H1 (cell line): ENCODE results near the gene AMOT. TPM values are rescaled to one million over a fixed set of nuclear protein-coding genes. Genes with fewer than 3 reads are reported as not detected.

Experiments
- polyA plus RNA-seq, 7 experiments: library from polyadenylated mRNA; depleted of rRNA in 3 of 7; stranded (reverse) in 5 of 7; unstranded in 2 of 7; fragments of >200 nt in 5 of 7; fragments of 200-250 nt in 2 of 7; gene quantifications; 1 replicate in 5 of 7; 2 replicates in 1 of 7; 4 replicates in 1 of 7; pipeline versions ENCODE4 v1.2.1 to v1.2.3, GENCODE V29; 2011 to 2013; ENCODE audit warnings: missing spikeins in 2 of 7, mixed read lengths in 2 of 7
- total RNA-seq: library from RNA; stranded (reverse); fragmentation: NEBNext Ultra II Directional; extraction: Animal tissue kit (Norgen Biotek cat#: 25700); gene quantifications from 2 replicates; pipeline ENCODE4 v1.2.1, GENCODE V29; 2021
- TF ChIP-seq, protein P1 (sequence below), 3 experiments: IDR thresholded peaks; 1 replicate in 2 of 3; 2 replicates in 1 of 3; pipeline versions ENCODE4 v1.5.1 to v1.6.1; 2011; ENCODE audit warnings: low read length in 3 of 3, mild to moderate bottlenecking in 3 of 3, inconsistent platforms in 2 of 3, low read depth in 1 of 3, moderate library complexity in 1 of 3; ENCODE audit not compliant: insufficient read depth in 1 of 3; ENCODE audit errors: control extremely low read depth in 1 of 3

The AMOT gene
- total and polyA plus RNA-seq, 2 of the 8 experiments (the other 6 are each of a cell fraction or from before 2014, with no cell fraction given): 2.3 to 7.1 TPM

DNA sequence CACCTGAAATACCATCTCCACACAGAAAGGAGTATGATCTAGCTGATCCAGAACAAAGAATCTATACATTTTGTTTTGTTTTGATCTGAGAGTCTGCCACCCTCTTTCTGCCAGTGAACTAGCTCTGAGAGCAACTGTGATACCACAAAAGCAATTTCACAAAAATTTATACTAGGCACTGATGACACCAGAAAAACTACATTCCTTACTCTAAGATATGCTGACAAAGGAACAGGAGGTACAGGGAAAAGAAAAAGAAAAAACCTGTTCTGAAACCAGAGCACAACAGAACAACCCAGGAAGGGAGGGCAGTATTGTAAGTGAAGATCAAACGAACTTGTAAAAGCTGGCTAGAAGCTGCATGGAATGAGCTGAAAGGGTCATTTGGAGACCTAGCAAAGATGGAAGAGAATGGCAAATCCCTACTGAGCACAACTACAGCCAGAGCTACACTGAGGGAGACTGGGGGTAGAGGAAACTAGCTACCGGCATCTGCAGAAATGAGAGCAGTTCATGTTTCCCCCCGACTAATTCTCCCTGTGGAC, 31.9 kb downstream of the AMOT start (continued):
- TF ChIP-seq, protein P1, sequence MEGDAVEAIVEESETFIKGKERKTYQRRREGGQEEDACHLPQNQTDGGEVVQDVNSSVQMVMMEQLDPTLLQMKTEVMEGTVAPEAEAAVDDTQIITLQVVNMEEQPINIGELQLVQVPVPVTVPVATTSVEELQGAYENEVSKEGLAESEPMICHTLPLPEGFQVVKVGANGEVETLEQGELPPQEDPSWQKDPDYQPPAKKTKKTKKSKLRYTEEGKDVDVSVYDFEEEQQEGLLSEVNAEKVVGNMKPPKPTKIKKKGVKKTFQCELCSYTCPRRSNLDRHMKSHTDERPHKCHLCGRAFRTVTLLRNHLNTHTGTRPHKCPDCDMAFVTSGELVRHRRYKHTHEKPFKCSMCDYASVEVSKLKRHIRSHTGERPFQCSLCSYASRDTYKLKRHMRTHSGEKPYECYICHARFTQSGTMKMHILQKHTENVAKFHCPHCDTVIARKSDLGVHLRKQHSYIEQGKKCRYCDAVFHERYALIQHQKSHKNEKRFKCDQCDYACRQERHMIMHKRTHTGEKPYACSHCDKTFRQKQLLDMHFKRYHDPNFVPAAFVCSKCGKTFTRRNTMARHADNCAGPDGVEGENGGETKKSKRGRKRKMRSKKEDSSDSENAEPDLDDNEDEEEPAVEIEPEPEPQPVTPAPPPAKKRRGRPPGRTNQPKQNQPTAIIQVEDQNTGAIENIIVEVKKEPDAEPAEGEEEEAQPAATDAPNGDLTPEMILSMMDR (IDR thresholded peaks at IDR 0.05; ENCODE audit: control extremely low read depth in 1 of 3, insufficient read depth in 1 of 3, low read depth in 1 of 3, low read length in 3 of 3): no peak
